GM12878 (cell line): ENCODE results near the gene TOMM34. TPM values are rescaled to one million over a fixed set of nuclear protein-coding genes. Genes with fewer than 3 reads are reported as not detected.

ENCODE experiments used
- ATAC-seq: fragments of 200-7000 bp; cut with Tn5 transposase; 3 replicates; pipeline ENCODE4 v1.9.1; 2020; ENCODE audit warnings: mild to moderate bottlenecking, moderate library complexity
- BruUV-seq: library from RNA; stranded (reverse); fragments of 400-500 nt; replicated peaks from 2 replicates; lab custom pipeline; 2021; lab: Mats Ljungman, UMichigan
- CTCF ChIA-PET: fragments of 300-600 bp; sonication (Branson Sonifier 250); formaldehyde crosslinking; extraction: SDS; loops from one replicate; lab custom pipeline; 2021; ENCODE audit warnings: inconsistent platforms; lab: Yijun Ruan, JAX
- POLR2A ChIA-PET: fragments of 350-600 bp; formaldehyde crosslinking; extraction: SDS; loops from one replicate; lab custom pipeline; 2021; ENCODE audit warnings: inconsistent platforms; lab: Charles Lee
- RAD21 ChIA-PET: fragments of 300-600 bp; sonication (Branson Sonifier 250); formaldehyde crosslinking; loops from one replicate; lab custom pipeline; 2023; ENCODE audit warnings: antibody characterized with exemption; ENCODE audit not compliant: unreplicated experiment; lab: Charles Lee
- SMC1A ChIA-PET: fragments of 300-600 bp; sonication (Branson Sonifier 250); formaldehyde crosslinking; loops from one replicate; lab custom pipeline; 2023; ENCODE audit not compliant: unreplicated experiment, uncharacterized antibody; lab: Charles Lee
- DNase-seq: peaks from one replicate; pipeline ENCODE4 v3.0.0-alpha.2; 2011; ENCODE audit warnings: low read depth, low spot score
- FAIRE-seq: peaks from 3 replicates; lab custom pipeline; 2011; peaks lifted over from hg19 to GRCh38; lab: Jason Lieb, UNC
- H2AFZ ChIP-seq: 2 replicates; pipeline ENCODE4 v1.6.0; 2011; ENCODE audit warnings: low read depth, low read length, control low read depth; ENCODE audit not compliant: control insufficient read depth
- H3K27ac ChIP-seq: 2 replicates; pipeline ENCODE4 v1.5.1; 2011; ENCODE audit warnings: control low read depth; ENCODE audit not compliant: control insufficient read depth, insufficient read depth
- H3K27me3 ChIP-seq, 2 experiments: replicated peaks in 1 of 2; 2 replicates each; pipeline versions ENCODE4 v1.6.0 to v1.6.1; 2011; ENCODE audit warnings: low read length in 1 of 2; ENCODE audit not compliant: control insufficient read depth in 2 of 2, insufficient read depth in 2 of 2
- H3K36me3 ChIP-seq, 2 experiments: 2 replicates each; pipeline ENCODE4 v1.5.1; 2011; ENCODE audit warnings: low read length in 1 of 2; ENCODE audit not compliant: control insufficient read depth in 2 of 2, insufficient read depth in 2 of 2
- H3K4me1 ChIP-seq: 2 replicates; pipeline ENCODE4 v1.6.1; 2011; ENCODE audit warnings: mild to moderate bottlenecking, low read length, moderate library complexity, mixed read lengths; ENCODE audit not compliant: control insufficient read depth, insufficient read depth
- H3K4me2 ChIP-seq: 2 replicates; pipeline ENCODE4 v1.6.0; 2011; ENCODE audit warnings: control low read depth; ENCODE audit not compliant: control insufficient read depth, insufficient read depth
- H3K4me3 ChIP-seq: fragments of 200-600 bp; sonication (generic); 2 replicates; pipeline ENCODE4 v1.5.1; 2016
- H3K79me2 ChIP-seq: 2 replicates; pipeline ENCODE4 v1.6.0; 2011; ENCODE audit warnings: low read length; ENCODE audit not compliant: control insufficient read depth, insufficient read depth
- H3K9ac ChIP-seq: 2 replicates; pipeline ENCODE4 v1.8.0; 2011; ENCODE audit warnings: low read length, control low read depth, mixed read lengths; ENCODE audit not compliant: control insufficient read depth, insufficient read depth
- H3K9me3 ChIP-seq: replicated peaks from 3 replicates; pipeline ENCODE4 v1.5.1; 2011; ENCODE audit warnings: mild to moderate bottlenecking, low read length; ENCODE audit not compliant: control insufficient read depth, insufficient read depth
- H4K20me1 ChIP-seq: 2 replicates; pipeline ENCODE4 v1.6.0; 2011; ENCODE audit not compliant: control insufficient read depth, insufficient read depth
- CUX1 ChIP-seq: IDR thresholded peaks from 2 replicates; pipeline ENCODE4 v1.6.1; 2012; ENCODE audit warnings: improper control_type of control experiment, low read depth, low read length; ENCODE audit not compliant: insufficient replicate concordance
- DPF2 ChIP-seq: fragments of 450-650 bp; IDR thresholded peaks from 2 replicates; pipeline ENCODE4 v1.6.1; 2017; ENCODE audit warnings: mild to moderate bottlenecking
- EGR1 ChIP-seq, 2 experiments: IDR thresholded peaks; 1 replicate in 1 of 2; 2 replicates in 1 of 2; pipeline ENCODE4 v1.6.1; 2011 to 2012; ENCODE audit warnings: low read depth in 2 of 2, low read length in 2 of 2, borderline replicate concordance in 1 of 2, mild to moderate bottlenecking in 1 of 2, moderate library complexity in 1 of 2
- EZH2 ChIP-seq: IDR thresholded peaks from 2 replicates; pipeline ENCODE4 v1.6.1; 2012; ENCODE audit warnings: low read depth, mild to moderate bottlenecking, control low read depth, inconsistent platforms, low read length, borderline replicate concordance; ENCODE audit not compliant: control insufficient read depth
- HSF1 ChIP-seq: fragments of 150-350 bp; IDR thresholded peaks from 2 replicates; pipeline ENCODE4 v1.6.1; 2014; ENCODE audit warnings: mild to moderate bottlenecking, low read depth, low read length
- JUNB ChIP-seq: IDR thresholded peaks from 2 replicates; pipeline ENCODE4 v1.6.1; 2016; ENCODE audit warnings: antibody characterized with exemption, mild to moderate bottlenecking
- JUND ChIP-seq: IDR thresholded peaks from 2 replicates; pipeline ENCODE4 v1.6.1; 2012; ENCODE audit warnings: low read depth, mild to moderate bottlenecking, low read length, improper control_type of control experiment, moderate library complexity
- KAT2A ChIP-seq: conservative IDR thresholded peaks from 2 replicates; pipeline ENCODE4 v1.6.1; 2011; ENCODE audit warnings: low read depth, low read length; ENCODE audit not compliant: control insufficient read depth
- KLF5 ChIP-seq: fragments of 450-650 bp; IDR thresholded peaks from 2 replicates; pipeline ENCODE4 v1.6.1; 2014; ENCODE audit warnings: mild to moderate bottlenecking; ENCODE audit not compliant: partially characterized antibody
- MAX ChIP-seq: IDR thresholded peaks from 2 replicates; pipeline ENCODE4 v1.6.1; 2012; ENCODE audit warnings: low read depth, low read length, improper control_type of control experiment
- NR2C2 ChIP-seq: IDR thresholded peaks from 2 replicates; pipeline ENCODE4 v1.6.1; 2011; ENCODE audit warnings: borderline replicate concordance, low read depth; ENCODE audit not compliant: control insufficient read depth, insufficient read length
- SREBF2 ChIP-seq: IDR thresholded peaks from 2 replicates; pipeline ENCODE4 v1.6.1; 2012; ENCODE audit warnings: mild to moderate bottlenecking, low read length
- SUPT20H ChIP-seq: IDR thresholded peaks from 2 replicates; pipeline ENCODE4 v1.6.1; 2011; ENCODE audit warnings: low read depth, mild to moderate bottlenecking, low read length, moderate library complexity, borderline replicate concordance; ENCODE audit not compliant: control insufficient read depth
- ZBTB33 ChIP-seq: fragments of 450-650 bp; IDR thresholded peaks from 2 replicates; pipeline ENCODE4 v1.6.1; 2017; ENCODE audit warnings: mild to moderate bottlenecking
- ZSCAN29 ChIP-seq: fragments of 450-650 bp; IDR thresholded peaks from 2 replicates; pipeline ENCODE4 v1.6.1; 2017; ENCODE audit warnings: mild to moderate bottlenecking, moderate library complexity
- WGBS: methylation state at CpG from one replicate; pipeline ENCODE4 v1.1.6; 2016; ENCODE audit warnings: low lambda C conversion rate; ENCODE audit not compliant: insufficient replicate concordance, insufficient coverage; ENCODE audit errors: missing lambda C conversion rate; 5-methylcytosine and 5-hydroxymethylcytosine counted together
- in situ Hi-C: fragments of 300-500 bp; cut with MboI; formaldehyde crosslinking; loops from 9 replicates; pipeline ENCODE4 v1.14.3; 2018; ENCODE audit warnings: mixed read lengths
- intact Hi-C: fragments of 100-400 bp; cut with micrococcal nuclease; formaldehyde crosslinking; loops from one replicate; pipeline ENCODE4 v1.14.2; 2022; ENCODE audit not compliant: unreplicated experiment
- polyA plus RNA-seq, 11 experiments: library from polyadenylated mRNA; depleted of rRNA in 4 of 11; unstranded in 6 of 11; stranded (reverse) in 5 of 11; fragments of >200 nt; fragmentation: Nextera tagmentation in 4 of 11; fragmentation: Illumina TruSeq in 1 of 11; extraction: Ambion mirVana in 4 of 11; extraction: Trizol in 1 of 11; gene quantifications; 1 replicate in 1 of 11; 2 replicates in 10 of 11; pipeline versions ENCODE4 v1.2.1 to v1.2.3, GENCODE V29; 2011 to 2016; ENCODE audit warnings: inconsistent platforms in 2 of 11, missing spikeins in 2 of 11, low read depth in 1 of 11
- total RNA-seq, 4 experiments: library from RNA; depleted of rRNA in 3 of 4; stranded (reverse); fragments of >200 nt in 3 of 4; fragmentation: Illumina TruSeq in 1 of 4; extraction: Trizol in 1 of 4; gene quantifications; 2 replicates each; pipeline versions ENCODE4 v1.2.1 to v1.2.3, GENCODE V29; 2013 to 2021

TOMM34 gene
- total and polyA plus RNA-seq, 10 of the 15 experiments (the other 5 are each of a cell fraction or from before 2014, with no cell fraction given): 14.0 to 73.8 (median 43.9) TPM

DNA sequence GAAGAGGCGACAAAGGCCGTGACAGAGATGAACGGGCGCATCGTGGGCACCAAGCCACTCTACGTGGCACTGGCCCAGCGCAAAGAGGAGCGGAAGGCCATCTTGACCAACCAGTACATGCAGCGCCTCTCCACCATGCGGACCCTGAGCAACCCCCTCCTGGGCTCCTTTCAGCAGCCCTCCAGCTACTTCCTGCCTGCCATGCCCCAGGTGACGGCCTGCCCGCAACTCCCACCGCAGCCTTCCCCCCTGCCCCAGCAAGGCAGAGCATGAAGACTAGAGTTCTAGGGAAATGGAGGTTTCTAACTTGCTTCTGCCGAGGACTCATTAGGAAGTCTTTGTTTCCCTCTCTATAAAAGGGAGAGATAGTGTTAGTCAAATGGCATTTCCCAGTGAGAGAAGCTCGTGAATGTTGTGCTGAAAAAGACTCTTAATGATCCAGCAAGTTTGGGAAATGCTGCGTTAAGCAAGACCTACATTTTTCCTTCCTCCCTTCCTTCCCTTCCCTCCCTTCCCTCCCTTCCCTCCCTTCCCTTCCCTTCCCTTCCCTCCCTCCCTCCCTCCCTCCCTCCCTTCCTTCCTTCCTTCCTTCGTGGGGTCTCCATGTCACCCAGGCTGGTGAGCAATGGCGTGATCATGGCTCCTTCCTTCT is 29.6 kb downstream of the TOMM34 start:
- in situ Hi-C loops: no loop called here
- TF ChIP-seq ZBTB33 (no peak), SUPT20H (no peak), EGR1 (IDR thresholded peaks at IDR 0.05; ENCODE audit: borderline replicate concordance in 1 of 2, low read depth in 2 of 2, low read length in 2 of 2) (no peak), NR2C2 (no peak), CUX1 (no peak), SREBF2 (no peak), DPF2 (no peak), MAX (no peak), KAT2A (no peak), EZH2 (no peak), ZSCAN29 (no peak), JUND (no peak), JUNB (no peak), KLF5 (no peak), HSF1 (no peak)

More for the DNA sequence above, 29.6 kb downstream of the TOMM34 start:
- ChIA-PET CTCF (no interaction called here), SMC1A (no interaction called here), RAD21 (no interaction called here), POLR2A (no interaction called here)
- FAIRE-seq (no peak), ATAC-seq (no peak), DNase-seq (no peak)
- Histone ChIP-seq H3K9ac (no peak overlapping the region), H3K27ac (no peak overlapping the region), H3K4me3 (no peak overlapping the region), H3K4me2 (no peak overlapping the region), H4K20me1 (no peaks in the 10 kb centered on the region), H3K27me3 (no peaks in the 10 kb centered on the region), H3K36me3 (peaks cover 0 to 6% of the 10 kb centered on the region in 2 experiments; a peak in 1 of 4 replicates), H2AFZ (no peak overlapping the region), H3K4me1 (no peaks in the 10 kb centered on the region), H3K9me3 (no peaks in the 10 kb centered on the region), H3K79me2 (no peaks in the 10 kb centered on the region)
- 94% methylated on average over 16 of the region's 18 CpGs for WGBS
- intact Hi-C loops: no loop called here
- BruUV-seq: no TSS peak
